GM11168 (cell line): ENCODE measurements around the gene VEZF1.

ENCODE experiments used
- in situ Hi-C: fragments of 300-500 bp; cut with MboI; formaldehyde crosslinking; loops from one replicate; pipeline ENCODE4 v1.12.0; 2022; ENCODE audit warnings: low sequenced_read_pairs; ENCODE audit not compliant: unreplicated experiment

The VEZF1 gene

GRCh38 chr17:57938061-57938502 is 50.0 kb downstream of the VEZF1 start:
- in situ Hi-C loops = no loop called here

DNA sequence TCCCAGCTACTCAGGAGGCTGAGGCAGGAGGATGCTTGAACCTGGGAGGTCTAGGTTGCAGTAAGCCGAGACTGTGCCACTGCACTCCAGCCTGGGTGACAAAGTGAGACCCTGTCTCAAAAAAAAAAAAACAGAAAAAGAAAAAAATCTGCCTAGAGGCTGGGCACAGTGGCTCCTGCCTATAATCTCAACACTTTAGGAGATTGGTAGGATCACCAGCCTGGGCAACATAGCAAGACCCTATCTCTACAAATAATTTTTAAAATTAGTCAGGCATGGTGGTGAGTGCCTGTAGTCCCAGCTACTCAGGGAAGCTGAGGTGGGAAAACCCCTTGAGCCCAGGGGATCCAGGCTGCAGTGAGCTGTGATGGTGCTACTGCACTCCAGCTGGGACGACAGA is 50.6 kb downstream of the VEZF1 start:
- in situ Hi-C loops = no loop called here

GRCh38 chr17:57935833-57936807 is 51.9 kb downstream of the VEZF1 start:
- in situ Hi-C loops = no loop called here

DNA sequence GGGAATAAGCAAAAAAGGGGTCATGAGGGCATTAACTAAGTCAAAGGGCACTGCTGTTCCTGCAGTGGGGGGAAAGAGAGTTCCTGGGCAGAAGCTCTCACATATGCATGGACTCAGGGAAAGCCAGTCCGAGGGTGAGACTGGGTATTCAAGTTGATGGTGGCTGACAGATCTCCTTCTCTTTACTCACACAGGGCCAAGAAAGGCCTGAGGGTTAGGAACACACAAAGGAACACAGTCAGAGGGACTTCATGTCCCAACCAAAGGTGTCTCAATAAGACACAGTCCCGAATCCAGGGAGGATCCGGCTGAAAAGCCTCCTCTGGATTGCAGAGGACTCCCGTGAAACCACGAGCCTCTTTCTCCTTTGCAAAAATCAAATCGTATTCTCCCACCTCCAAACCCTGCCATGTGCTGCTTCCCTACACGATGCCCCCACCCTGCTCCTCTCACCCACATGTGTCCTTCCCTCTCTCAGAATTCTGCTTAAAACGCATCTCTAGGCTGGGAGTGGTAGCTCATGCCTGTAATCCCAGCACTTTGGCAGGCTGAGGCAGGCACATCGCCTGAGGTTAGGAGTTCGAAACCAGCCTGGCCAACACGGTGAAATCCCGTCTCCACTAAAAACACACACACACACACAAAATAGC is 56.4 kb downstream of the VEZF1 start:
- in situ Hi-C loops = no loop called here

DNA sequence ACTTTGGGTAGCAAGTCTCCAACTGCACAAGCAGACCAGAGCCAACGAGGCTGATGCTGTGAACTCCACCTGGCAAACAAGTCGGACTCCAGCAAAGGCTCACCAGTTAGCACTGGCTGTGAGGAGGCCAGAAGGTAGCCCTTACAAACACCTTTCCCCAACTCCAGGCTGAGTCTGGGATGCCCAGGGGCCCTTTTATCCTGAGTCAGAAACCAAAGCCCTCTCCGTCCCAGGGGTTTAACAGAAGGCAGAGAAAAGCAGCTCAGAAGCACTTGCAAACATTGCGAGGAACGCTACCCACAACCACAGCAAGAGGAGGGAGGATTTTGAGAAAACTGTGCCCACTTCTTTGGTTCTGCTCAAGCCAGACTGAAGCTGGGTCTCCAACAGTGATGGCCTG is 57.8 kb downstream of the VEZF1 start:
- in situ Hi-C loops = no loop called here

GRCh38 chr17:57929386-57929785 is 58.7 kb downstream of the VEZF1 start:
- in situ Hi-C loops = no loop called here

- in situ Hi-C loops = no loop called here
These were observed 59.1 kb downstream of the VEZF1 start for GRCh38 chr17:57928928-57929327.

GRCh38 chr17:57927048-57927723 is 60.9 kb downstream of the VEZF1 start:
- in situ Hi-C loops = no loop called here

DNA sequence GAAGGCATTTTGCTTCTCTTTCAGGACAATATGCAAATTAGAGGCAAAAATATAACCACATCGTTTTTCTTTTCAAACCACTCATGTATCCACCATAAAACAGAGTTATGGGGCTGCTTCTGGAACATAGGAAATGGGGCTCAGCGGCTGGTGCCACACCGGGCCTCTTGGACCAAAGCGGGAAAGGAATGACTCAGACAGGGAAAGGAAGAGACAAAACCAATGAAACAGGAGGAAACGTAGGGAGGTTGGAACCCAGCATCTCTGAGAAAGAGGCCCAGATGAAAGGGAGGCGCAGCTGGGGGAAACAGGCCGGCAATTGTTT is 61.4 kb downstream of the VEZF1 start:
- in situ Hi-C loops = no loop called here

DNA sequence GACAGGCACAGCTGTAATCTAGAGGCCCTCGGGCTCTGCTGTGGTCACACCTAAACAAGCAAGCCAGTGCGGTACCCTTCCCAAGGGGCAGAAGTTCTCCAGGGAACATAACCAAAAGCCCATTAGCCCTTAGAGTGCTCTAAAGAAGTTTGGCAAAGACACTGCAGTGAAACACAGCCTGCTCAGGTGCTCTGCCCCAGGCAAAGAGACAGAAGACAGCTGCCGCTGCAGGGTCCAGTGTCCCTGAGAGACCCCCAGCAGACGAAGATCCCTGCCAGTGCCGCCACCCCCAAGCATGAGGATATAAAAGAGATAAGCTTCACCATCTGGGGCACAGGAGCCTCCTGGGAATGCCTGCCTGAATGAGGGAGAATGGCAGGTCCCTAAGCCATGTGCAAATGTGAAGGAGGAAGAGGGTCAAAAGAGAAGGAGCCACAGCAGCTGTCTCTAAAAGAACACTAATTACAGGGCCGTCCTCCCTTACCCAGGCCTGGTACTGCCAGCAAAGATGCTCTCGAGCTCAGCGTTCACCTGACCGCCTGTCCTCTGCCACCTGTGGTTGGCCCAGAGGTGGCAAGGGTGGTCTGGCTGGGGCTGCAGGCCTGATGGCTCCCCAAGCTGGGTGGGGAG is 62.6 kb downstream of the VEZF1 start:
- in situ Hi-C loops = no loop called here

DNA sequence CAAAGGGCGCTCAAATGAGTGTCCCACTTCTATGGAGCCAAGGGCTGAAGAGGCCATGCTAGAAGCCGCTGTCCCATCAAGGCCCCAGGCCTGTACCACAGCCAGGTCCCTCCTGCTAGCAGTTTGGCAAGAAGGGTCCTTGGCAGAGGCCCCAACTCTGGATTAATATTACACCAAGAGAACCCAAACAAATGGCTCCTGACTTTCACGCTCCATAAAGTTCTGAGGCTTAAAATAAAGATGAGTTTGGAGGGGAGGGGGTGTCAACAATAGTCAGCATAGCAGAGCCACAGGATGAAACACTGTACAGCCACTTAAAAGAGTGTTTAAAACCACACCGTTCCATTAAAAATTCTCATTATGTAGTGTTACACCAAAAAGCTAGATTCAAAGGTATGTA is 63.4 kb downstream of the VEZF1 start:
- in situ Hi-C loops = no loop called here
